ENCODE measurements around the gene TBC1D19. TPM values are rescaled to one million over a fixed set of nuclear protein-coding genes. Genes with fewer than 3 reads are reported as not detected.

TBC1D19 gene, protein sequence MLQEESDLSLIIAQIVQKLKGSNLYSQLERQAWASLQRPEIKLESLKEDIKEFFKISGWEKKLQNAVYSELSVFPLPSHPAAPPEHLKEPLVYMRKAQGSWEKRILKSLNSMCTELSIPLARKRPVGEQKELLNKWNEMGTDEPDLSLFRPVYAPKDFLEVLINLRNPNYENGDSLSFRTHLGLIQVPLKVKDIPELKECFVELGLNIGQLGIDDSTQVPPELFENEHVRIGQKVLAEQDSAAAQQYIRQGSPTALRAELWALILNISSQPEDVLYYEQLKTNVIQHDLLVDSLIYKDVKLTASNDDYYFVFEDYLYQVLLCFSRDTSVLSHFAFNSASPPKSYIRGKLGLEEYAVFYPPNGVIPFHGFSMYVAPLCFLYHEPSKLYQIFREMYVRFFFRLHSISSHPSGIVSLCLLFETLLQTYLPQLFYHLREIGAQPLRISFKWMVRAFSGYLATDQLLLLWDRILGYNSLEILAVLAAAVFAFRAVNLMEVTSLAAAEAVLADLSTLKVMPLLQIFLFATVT
- total RNA-seq, result 10.0 and 11.0 TPM in 2 replicates
- total RNA-seq (2013), result 7.6 TPM
- 1.8 and 2.3 TPM in 2 replicates for polyA plus RNA-seq
- polyA minus RNA-seq, result 2.9 and 3.9 TPM in 2 replicates

- H3K27ac ChIP-seq (ENCODE audit: low read length in 2 of 2), result peak within 1 kb of the TSS; percentile 85 to 87
- no peaks in the 10 kb centered on the region for H4K20me1 ChIP-seq (ENCODE audit: control insufficient read depth, insufficient read depth, low read length, poor library complexity, severe bottlenecking)
- H3K4me1 ChIP-seq (ENCODE audit: control insufficient read depth in 2 of 2, insufficient read depth in 2 of 2, low read length in 2 of 2), result peaks cover 11 to 13% of the 10 kb centered on the region in 2 donors
- no peak for TF ChIP-seq CTCF (IDR thresholded peaks at IDR 0.05)
- no peak for TF ChIP-seq EZH2 (IDR thresholded peaks at IDR 0.05; ENCODE audit: borderline replicate concordance, insufficient read depth, low read depth, low read length, poor library complexity, severe bottlenecking)
- Mint-ChIP-seq H3K9me3 (ENCODE audit: insufficient read depth) (no peaks in the 10 kb centered on the region), H3K27ac (peak within 1 kb of the TSS; percentile 91), H3K27me3 (peaks cover 7% of the 10 kb centered on the region), H3K4me1 (peaks cover 26% of the 10 kb centered on the region), H3K4me3 (peak within 1 kb of the TSS; percentile 88)
- ChIA-PET POLR2A (interaction anchor here (0.7 to 1.2 kb wide), 3 partner anchors 28 to 277 kb away, joined by 3 to 5 read pairs (median 3); partner anchors contain the start of gene STIM2), CTCF (interaction anchor here (0.6 to 2.3 kb wide), 8 partner anchors 9 to 1272 kb away, joined by 3 to 10 read pairs (median 4); partner anchors contain the start of gene ZCCHC4)
- peak within 1 kb of the TSS; percentile 96 for H2AFZ ChIP-seq (ENCODE audit: insufficient read depth, low read depth, low read length, poor library complexity, severe bottlenecking)
- H3K79me2 ChIP-seq (ENCODE audit: control insufficient read depth, insufficient read depth, low read length), result peaks cover 13% of the 10 kb centered on the region
- H3K9ac ChIP-seq (ENCODE audit: low read length), result peak within 1 kb of the TSS; percentile 82
- no peaks in the 10 kb centered on the region for H3K27me3 ChIP-seq (replicated peaks in 1 of 4; ENCODE audit: control extremely low read depth in 1 of 4, control insufficient read depth in 3 of 4, insufficient read depth in 4 of 4, low read length in 3 of 4)
- intact Hi-C loops (cut with micrococcal nuclease), result loop anchor here (1.0 to 10.0 kb wide), 7 partner anchors 243 to 2002 kb away; partner anchors contain the start of genes DHX15, SEL1L3, STIM2 and ZCCHC4
- H3K9me3 ChIP-seq (ENCODE audit: control extremely low read depth in 1 of 3, control insufficient read depth in 2 of 3, insufficient read depth in 1 of 3, low read length in 2 of 3), result no peaks in the 10 kb centered on the region
- peak within 1 kb of the TSS; percentile 77 for H3K4me2 ChIP-seq (replicated peaks; ENCODE audit: low read depth, low read length, poor library complexity, severe bottlenecking)
- H3K4me3 ChIP-seq (ENCODE audit: control extremely low read depth in 1 of 5, extremely low read depth in 1 of 5, insufficient read depth in 1 of 5, low read depth in 2 of 5, low read length in 4 of 5), result peak within 1 kb of the TSS; percentile 43 to 92 (median 82)
- ATAC-seq (ENCODE audit: low read depth), result peak; percentile 95
- under 1% methylated on average over 26 of the region's 39 CpGs for WGBS (ENCODE audit: insufficient coverage)
- no peaks in the 10 kb centered on the region for H3K36me3 ChIP-seq (replicated peaks in 1 of 2; ENCODE audit: control extremely low read depth in 1 of 2, control insufficient read depth in 1 of 2, extremely low read depth in 1 of 2, insufficient read depth in 2 of 2, low read length in 1 of 2)
- DNase-seq, result peak; percentile 90
Measured at GRCh38 chr4:26583865-26584652, at the start of gene TBC1D19. TBC1D19 (plus strand) TSS chr4:26584084; CDS start chr4:26584194, 110 bp downstream.
